IPS-20b (cell line): Measurements from ENCODE around the gene CLCNKB.
"Not testable (repeated sequence)": the region's sequence is repeated elsewhere in the genome, so short reads cannot be mapped to it uniquely, and the experiment has no call there.

Experiments used
- H3K27ac ChIP-seq: one replicate; pipeline ENCODE4 v1.5.1; 2013; ENCODE audit warnings: low read length
- H3K27me3 ChIP-seq: 2 replicates; pipeline ENCODE4 v1.6.1; 2013; ENCODE audit warnings: mild to moderate bottlenecking, low read length, inconsistent platforms; ENCODE audit not compliant: insufficient read depth
- H3K36me3 ChIP-seq: 2 replicates; pipeline ENCODE4 v1.6.1; 2013; ENCODE audit warnings: low read depth, mild to moderate bottlenecking, inconsistent platforms, low read length, moderate library complexity; ENCODE audit not compliant: insufficient read depth
- H3K4me1 ChIP-seq: 2 replicates; pipeline ENCODE4 v1.6.1; 2013; ENCODE audit warnings: mild to moderate bottlenecking, control low read depth, inconsistent platforms, low read length, moderate library complexity; ENCODE audit not compliant: insufficient read depth
- H3K4me3 ChIP-seq: 2 replicates; pipeline ENCODE4 v1.5.1; 2013; ENCODE audit warnings: mild to moderate bottlenecking, low read length, inconsistent platforms
- H3K9ac ChIP-seq: 2 replicates; pipeline ENCODE4 v1.6.1; 2013; ENCODE audit warnings: low read depth, mild to moderate bottlenecking, inconsistent platforms, low read length, moderate library complexity
- H3K9me3 ChIP-seq: 2 replicates; pipeline ENCODE4 v1.6.1; 2013; ENCODE audit warnings: mild to moderate bottlenecking, low read depth, low read length, inconsistent platforms; ENCODE audit not compliant: insufficient read depth

CLCNKB gene

GRCh38 chr1:16026723-16027484 lies 16.7 kb upstream of the CLCNKB start:
- Histone ChIP-seq H3K27me3 (peaks cover 35% of the 10 kb centered on the region), H3K36me3 (no peaks in the 10 kb centered on the region), H3K9me3 (no peaks in the 10 kb centered on the region), H3K4me1 (no peaks in the 10 kb centered on the region; the same call in 1 of the 2 replicates), H3K27ac (no peak overlapping the region), H3K4me3 (peak overlapping the region; percentile 61; the same call in 1 of the 2 replicates), H3K9ac (no peak overlapping the region)

DNA sequence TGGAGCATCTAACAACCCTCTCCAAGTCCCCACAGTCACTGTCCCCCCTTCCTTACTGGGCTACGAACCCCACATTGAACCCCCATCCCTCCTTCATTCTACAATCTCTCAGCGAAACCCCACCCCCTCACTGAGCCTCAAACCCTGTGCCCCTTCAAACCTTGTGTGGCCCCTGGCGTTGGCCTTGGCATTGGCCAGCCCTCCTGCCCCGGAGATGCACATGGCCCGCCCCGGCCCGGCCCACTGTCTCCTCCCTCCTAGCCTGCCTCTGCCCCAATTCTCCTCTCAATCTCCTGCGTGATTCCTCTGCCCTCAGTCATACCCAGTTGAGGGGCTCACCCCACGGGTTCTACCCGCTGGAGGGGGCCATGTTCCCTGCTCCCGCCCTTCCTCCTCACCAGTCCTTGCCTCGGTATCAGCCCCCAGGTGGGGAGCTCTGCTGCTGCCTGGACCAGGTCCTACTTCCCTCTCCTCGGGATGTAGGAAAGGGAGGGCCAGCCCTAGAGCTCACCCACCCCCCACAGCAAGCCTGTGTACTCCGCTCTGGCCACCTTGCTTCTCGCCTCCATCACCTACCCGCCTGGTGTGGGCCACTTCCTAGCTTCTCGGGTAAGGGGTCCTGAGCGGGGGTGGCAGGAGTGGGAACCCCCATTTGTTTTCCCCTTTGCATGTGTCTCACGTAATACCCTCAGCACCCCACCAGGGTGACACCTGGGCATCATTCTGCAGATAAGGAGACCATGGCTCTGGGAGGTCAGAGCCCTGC lies 15.2 kb upstream of the CLCNKB start:
- H3K27me3 ChIP-seq = peaks cover 21% of the 10 kb centered on the region
- H3K4me1 ChIP-seq = no peaks in the 10 kb centered on the region; the same call in 1 of the 2 replicates
- no peaks in the 10 kb centered on the region for H3K9me3 ChIP-seq
- H3K27ac ChIP-seq = no peak overlapping the region
- H3K9ac ChIP-seq = no peak overlapping the region
- no peak overlapping the region for H3K4me3 ChIP-seq
- H3K36me3 ChIP-seq = no peaks in the 10 kb centered on the region

DNA sequence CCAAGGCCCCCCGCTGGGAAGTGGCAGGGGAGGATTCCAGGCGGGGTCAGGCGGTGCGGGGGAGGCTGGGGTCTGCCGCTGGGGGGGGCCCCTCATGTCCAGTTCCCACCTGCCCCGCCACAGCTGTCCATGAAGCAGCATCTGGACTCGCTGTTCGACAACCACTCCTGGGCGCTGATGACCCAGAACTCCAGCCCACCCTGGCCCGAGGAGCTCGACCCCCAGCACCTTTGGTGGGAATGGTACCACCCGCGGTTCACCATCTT lies 14.6 kb upstream of the CLCNKB start:
- H3K9me3 ChIP-seq, H3K4me3 ChIP-seq, H3K36me3 ChIP-seq, H3K27ac ChIP-seq, H3K4me1 ChIP-seq, H3K9ac ChIP-seq: not testable (repeated sequence)
- peaks cover 15% of the 10 kb centered on the region; the same call in 1 of the 2 replicates for H3K27me3 ChIP-seq

DNA sequence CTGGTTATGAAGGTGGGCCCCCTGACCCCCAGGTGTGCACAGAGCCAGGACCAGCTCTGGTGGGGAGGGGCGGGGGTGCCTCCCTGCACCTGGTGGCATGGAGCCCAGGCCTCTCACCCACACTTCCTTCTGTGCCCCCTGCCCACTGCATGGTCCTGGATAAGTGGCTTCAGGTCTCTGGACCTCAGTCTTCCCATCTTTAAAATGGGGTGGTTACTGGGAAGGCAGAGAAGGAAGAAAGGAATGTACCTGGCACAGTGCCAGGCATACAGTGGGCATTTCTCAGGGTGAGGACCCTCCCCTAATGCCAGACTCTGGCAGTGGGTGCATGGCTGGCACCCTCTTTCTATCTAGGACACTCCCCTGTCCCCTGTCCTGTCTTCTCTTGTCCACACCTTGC lies 14.3 kb upstream of the CLCNKB start:
- Histone ChIP-seq H3K4me1 (no peaks in the 10 kb centered on the region; the same call in 1 of the 2 replicates), H3K36me3 (no peaks in the 10 kb centered on the region), H3K27me3 (peaks cover 12% of the 10 kb centered on the region; the same call in 1 of the 2 replicates), H3K27ac (no peak overlapping the region), H3K4me3 (no peak overlapping the region), H3K9me3 (no peaks in the 10 kb centered on the region), H3K9ac (no peak overlapping the region)

- no peaks in the 10 kb centered on the region for H3K9me3 ChIP-seq
- H3K4me1 ChIP-seq = no peaks in the 10 kb centered on the region; the same call in 1 of the 2 replicates
- no peak overlapping the region for H3K4me3 ChIP-seq
- H3K27ac ChIP-seq = no peak overlapping the region
- no peaks in the 10 kb centered on the region for H3K36me3 ChIP-seq
- no peak overlapping the region for H3K9ac ChIP-seq
- H3K27me3 ChIP-seq = no peaks in the 10 kb centered on the region
Measured at GRCh38 chr1:16031551-16031950, 12.0 kb upstream of the CLCNKB start.

- H3K27ac ChIP-seq = no peak overlapping the region
- no peaks in the 10 kb centered on the region for H3K27me3 ChIP-seq
- no peaks in the 10 kb centered on the region for H3K9me3 ChIP-seq
- H3K36me3 ChIP-seq = no peaks in the 10 kb centered on the region
- H3K4me3 ChIP-seq = no peak overlapping the region
- H3K9ac ChIP-seq = no peak overlapping the region
- H3K4me1 ChIP-seq = no peaks in the 10 kb centered on the region
Measured at GRCh38 chr1:16032388-16033102, 11.0 kb upstream of the CLCNKB start.

DNA sequence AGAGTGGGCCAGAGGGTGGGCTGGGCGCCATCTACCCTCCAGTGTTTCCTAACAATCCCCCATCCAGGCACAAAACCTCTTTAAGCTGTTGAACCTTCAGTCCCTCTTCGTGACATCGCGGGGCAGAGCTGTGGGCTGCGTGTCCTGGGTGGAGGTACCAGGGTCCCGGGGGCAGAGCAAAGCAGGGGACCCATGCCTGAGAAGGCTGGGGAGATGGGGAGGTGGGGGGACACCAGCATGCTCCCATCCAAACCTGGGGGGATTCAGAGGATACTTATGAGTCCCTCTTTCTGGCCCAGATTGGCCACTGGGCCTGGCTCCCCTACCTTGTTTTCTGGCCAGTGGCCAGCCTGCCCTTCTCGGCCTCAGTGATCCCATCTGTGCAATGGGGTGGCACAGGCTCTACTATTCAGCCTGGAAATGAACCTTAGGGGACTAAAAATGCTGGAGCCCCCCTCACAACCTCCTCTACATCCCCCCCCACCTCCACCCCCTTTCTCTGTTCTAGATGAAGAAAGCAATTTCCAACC lies 10.4 kb upstream of the CLCNKB start:
- H3K27me3 ChIP-seq, H3K27ac ChIP-seq, H3K4me1 ChIP-seq, H3K36me3 ChIP-seq, H3K9me3 ChIP-seq, H3K9ac ChIP-seq, H3K4me3 ChIP-seq: not testable (repeated sequence)

GRCh38 chr1:16036461-16036860 lies 7.1 kb upstream of the CLCNKB start:
- not testable (repeated sequence) for H3K36me3 ChIP-seq, H3K9me3 ChIP-seq, H3K4me1 ChIP-seq, H3K27me3 ChIP-seq, H3K4me3 ChIP-seq, H3K27ac ChIP-seq, H3K9ac ChIP-seq

- Histone ChIP-seq H3K4me3 (no peak overlapping the region), H3K9me3 (no peaks in the 10 kb centered on the region), H3K27me3 (no peaks in the 10 kb centered on the region), H3K36me3 (no peaks in the 10 kb centered on the region), H3K9ac (no peak overlapping the region), H3K4me1 (no peaks in the 10 kb centered on the region), H3K27ac (no peak overlapping the region)
Measured at GRCh38 chr1:16038620-16038912, 5.0 kb upstream of the CLCNKB start.

DNA sequence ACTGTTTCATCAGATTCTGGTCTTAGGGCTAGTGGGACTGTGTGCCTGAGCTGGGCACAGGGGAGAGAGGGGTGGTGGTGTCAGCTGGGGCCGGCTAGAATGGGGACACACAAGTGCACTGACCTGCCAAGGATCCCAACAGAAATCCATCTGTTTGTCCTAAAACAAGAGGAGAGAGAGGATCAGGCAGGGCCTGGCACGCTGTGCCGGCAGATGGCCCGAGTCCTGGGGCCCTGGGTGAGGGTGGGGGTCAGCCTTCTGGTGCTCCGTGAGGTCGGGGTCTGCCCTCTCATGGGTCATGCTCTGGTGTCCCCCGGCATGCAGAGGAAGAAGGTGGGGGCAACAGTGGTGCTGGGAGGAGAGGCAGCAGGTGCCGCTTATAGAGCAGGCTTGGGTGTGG lies 3.7 kb upstream of the CLCNKB start:
- H3K9me3 ChIP-seq, H3K4me1 ChIP-seq, H3K27ac ChIP-seq, H3K27me3 ChIP-seq, H3K4me3 ChIP-seq, H3K9ac ChIP-seq, H3K36me3 ChIP-seq: not testable (repeated sequence)

- Histone ChIP-seq H3K27me3 (no peaks in the 10 kb centered on the region), H3K36me3 (no peaks in the 10 kb centered on the region), H3K27ac (no peak overlapping the region), H3K9ac (no peak overlapping the region), H3K9me3 (no peaks in the 10 kb centered on the region), H3K4me1 (no peaks in the 10 kb centered on the region), H3K4me3 (no peak overlapping the region)
Measured at GRCh38 chr1:16041200-16041599, 2.4 kb upstream of the CLCNKB start.

- Histone ChIP-seq H3K9me3 (no peaks in the 10 kb centered on the region), H3K4me1 (no peaks in the 10 kb centered on the region), H3K27me3 (no peaks in the 10 kb centered on the region; the same call in 1 of the 2 replicates), H3K9ac (no peak overlapping the region), H3K4me3 (no peak overlapping the region), H3K27ac (no peak overlapping the region), H3K36me3 (no peaks in the 10 kb centered on the region)
Measured at GRCh38 chr1:16042096-16042495, 1.5 kb upstream of the CLCNKB start.
